Activated CD8-positive, alpha-beta memory T cell treated with anti-CD3 and anti-CD28 coated beads for 24 hours (primary cell): ENCODE results near the gene MGST3.
A peak's percentile ranks its signal among the peaks of the same experiment; 100 is the strongest.
"Not testable (repeated sequence)": the region's sequence is repeated elsewhere in the genome, so short reads cannot be mapped to it uniquely, and the experiment has no call there.

Source experiments
- DNase-seq: peaks from one replicate; pipeline ENCODE4 v3.0.0-alpha.2; 2020

The MGST3 gene

DNA sequence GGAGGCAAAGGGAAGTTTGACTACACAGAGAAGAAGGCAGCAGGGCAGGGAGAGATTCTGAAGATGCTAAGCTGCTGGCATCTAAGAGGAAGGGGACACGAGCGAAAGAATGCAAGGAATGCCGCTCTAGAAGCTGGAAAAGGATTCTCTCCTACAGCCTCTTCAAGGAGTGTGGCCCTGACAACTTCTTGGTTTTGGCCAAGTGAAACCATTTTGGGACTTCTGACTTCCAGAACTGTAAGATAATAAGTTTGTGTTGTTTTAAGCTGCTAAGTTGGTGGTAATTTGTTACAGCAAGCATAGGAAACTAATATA is 28.5 kb downstream of the MGST3 start:
- no peak for DNase-seq

DNA sequence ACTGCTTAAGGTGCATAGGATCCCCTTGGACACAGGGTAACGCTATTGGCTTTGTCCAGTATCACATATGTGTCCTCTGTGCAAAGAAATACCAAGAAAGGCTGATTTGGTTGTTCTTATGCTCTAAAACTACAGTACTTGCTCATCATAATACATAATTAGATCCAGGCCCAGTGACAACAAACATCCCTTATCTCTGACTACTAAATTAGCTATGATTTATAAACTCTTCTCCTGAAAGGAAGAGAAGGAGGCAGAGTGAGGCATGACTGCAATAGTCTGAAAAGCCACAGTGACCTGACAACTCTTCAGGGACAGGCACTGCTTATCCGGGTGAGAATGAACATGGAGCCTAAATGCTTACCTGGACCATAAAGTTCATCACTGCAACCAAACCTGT is 30.7 kb downstream of the MGST3 start:
- DNase-seq = no peak

DNA sequence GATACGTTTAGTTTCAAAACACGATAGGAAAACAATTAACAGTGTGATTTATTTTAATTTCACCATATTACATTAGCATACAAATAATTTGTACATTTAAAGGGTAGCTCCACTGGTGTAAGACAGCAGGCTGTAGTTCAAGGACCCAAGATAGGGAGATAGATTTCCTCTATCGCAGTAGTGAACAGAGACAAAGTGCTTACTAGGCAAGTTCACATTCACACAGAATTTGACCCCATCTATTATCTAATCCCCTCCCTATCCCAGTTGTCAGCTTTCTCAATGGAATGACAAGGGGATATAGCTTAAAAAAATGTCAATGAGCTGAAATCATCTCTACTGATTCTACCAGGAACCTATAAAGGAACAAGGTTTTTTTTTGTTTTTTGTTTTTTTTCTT is 31.2 kb downstream of the MGST3 start:
- DNase-seq = no peak

DNA sequence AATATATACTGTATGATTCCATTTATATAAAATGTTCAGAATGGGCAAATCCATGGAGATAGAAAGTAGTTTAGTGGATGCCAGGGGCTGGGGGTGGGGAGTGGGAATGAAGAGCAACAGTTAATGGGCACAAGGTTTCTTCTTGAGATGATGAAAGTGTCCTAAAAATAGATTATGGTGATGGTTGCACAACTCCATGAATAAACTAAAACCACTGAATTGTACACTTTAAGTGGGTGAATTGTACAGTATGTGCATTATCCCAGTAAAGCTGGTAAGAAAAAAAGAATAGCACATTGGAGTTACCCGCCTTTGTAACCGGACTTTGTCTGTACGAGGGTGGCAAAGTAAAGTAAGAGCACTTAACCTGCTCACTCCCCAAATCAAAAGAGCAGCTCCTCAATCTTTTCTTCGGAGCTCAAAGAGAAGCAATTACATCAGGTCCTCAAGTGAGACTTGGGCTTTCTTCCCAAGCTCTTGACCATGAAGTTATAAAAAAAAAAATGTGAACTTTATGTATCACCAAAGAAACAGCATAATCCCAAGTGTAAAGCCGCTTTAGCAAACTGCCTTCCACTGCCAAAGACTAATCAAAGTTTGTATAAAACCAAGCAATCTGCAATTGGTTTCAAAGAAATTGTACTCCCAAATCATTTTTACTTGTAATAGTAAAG is 35.3 kb downstream of the MGST3 start:
- no peak for DNase-seq

DNA sequence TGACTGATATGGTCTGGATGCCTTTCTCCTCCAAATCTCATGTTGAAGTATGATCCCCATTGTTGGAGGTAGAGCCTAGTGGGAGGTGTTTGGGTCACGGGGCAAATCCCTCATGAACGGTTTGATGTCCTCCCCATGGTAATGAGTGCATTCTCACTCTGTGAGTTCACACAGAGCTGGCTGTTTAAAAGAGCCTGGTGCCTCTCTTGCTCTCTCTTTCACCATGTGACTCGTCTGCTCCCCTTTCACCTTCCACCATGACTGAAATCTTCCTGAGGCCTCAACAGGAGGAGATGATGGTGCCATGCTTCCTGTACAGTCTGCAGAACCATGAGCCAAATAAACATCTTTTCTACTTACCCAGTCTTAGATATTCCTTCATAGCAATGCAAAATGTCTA is 37.1 kb downstream of the MGST3 start:
- DNase-seq = no peak

DNA sequence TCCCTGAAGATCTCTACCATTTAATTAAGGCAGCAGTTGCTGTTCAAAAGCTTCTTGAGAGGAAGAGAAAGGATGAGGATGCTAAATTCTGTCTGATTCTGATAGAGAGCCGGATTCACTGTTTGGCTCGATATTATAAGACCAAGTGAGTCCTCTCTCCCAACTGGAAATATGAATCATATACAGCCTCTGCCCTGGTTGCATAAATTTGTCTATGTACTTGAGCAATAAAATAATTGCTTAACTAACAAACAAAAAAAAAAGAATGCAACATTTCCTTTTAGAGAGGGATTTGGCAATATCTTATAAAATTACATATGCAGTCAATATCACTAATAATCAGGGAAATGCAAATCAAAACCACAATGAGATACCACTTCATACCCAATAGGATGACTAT is 40.5 kb downstream of the MGST3 start:
- no peak for DNase-seq

DNA sequence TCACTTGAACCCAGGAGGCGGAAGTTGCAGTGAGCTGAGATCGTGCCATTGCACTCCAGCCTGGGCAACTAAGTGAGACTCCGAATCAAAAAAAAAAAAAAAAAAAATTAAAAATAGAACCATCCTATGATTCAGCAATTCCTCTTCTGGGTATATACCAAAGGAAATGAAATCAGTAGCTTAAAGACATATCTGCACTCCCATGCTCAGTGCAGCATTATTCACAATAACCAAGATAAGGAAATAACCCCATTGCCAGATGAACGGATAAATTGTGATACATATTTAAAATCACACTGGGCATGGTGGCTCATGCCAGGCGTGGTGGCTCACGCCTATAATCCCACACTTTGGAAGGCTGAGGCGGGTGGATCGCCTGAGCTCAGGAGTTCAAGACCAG is 43.6 kb downstream of the MGST3 start:
- DNase-seq = no peak

DNA sequence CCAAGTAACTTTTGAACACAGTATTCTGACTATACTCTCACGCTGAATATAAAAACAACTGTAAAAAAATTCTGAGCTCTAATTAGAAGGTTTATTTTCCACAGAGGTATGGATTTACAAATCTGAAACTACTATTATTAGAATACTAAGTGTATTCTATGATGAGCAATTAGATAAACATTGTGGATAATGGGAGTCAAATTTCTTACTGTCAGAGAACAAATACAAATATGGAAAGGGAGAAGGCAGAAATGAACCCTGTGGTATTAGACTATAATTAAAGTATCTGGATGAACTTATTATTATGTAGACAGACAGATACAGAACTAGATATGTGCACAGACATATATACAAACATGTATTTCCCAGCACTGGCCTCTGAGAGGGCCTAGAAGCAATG is 44.8 kb downstream of the MGST3 start:
- DNase-seq = no peak

DNA sequence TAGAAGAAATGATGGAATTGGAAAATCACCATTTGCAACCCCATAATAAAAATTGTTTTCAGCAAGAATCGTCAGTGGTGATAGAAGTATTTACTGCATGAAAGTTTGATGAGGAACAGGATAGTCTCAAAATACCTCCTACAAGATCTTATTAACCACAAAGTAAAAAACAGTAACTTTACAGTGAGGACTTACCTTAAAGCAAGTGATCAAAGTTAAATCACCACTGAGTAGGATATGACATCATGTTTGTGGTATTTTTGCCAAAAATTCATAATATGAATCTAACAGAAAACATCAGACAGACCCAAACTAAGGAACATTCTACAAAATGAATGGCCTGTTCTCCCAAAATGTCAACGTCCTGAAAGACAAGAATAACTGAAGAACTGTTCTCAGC is 47.5 kb downstream of the MGST3 start:
- DNase-seq = no peak

DNA sequence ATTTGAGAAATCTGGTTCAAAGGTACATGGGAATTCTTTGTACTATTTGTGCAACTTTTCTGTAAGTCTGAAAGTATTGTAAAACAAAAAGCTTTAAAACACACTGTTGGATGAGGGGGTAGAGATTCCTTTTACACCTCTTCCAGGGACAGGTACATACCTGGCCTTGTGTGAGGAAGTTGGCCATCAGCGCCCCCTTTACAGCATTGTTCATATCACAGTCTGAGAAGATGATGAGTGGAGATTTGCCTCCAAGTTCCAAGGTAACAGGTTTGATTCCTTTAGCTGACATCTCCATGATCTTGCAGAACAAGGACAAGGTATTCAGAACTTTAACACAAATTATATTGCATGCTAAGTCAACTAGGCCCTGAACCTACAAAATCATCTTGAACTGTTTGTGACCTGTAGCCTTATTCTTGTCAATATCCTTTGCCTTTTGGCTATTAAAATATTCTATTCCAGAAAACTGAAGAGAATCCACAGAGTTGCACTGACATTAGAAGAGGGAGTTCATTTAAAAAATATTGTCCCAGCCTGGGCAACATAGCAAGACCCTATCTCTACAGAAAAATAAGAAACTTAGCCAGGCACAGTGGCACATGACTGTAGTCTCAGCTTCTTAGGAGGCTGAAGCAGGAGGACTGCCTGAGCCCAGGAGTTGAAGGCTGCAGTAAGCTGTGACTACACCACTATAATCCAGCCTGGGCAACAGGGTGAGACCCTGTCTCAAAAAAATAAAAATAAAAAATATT is 48.4 kb downstream of the MGST3 start:
- no peak for DNase-seq

DNA sequence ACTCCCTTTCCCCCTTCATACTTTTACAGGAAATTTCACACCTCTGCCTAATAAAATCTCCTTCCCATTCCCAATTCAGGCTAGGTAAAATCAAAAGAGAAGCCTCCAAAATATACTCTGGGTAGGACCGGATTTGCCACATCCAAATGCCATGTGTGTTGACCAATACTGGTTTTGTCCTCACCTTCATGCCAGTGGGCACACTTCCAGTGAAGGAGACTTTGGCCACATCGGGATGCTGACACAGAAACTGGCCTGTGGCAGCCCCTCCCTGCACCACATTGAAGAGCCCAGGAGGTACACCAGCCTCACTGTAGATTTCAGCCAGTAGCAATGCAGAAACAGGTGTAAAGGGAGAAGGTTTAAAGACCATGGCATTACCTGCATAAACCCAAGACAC is 49.3 kb downstream of the MGST3 start:
- DNase-seq = no peak

DNA sequence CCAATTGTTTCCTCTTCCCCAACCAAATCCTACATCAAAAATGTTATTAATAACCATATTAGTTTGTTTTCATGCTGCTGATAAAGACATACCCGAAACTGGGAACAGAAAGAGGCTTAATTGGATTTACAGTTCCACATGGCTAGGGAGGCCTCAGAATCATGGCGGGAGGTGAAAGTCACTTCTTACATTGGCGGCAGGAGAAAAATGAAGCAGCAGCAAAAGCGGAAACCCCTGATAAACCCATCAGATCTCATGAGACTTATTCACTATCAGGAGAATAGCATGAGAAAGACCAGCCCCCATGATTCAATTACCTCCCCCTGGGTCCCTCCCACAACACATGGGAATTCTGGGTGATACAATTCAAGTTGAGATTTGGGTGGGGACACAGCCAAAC is 49.7 kb downstream of the MGST3 start:
- not testable (repeated sequence) for DNase-seq

DNA sequence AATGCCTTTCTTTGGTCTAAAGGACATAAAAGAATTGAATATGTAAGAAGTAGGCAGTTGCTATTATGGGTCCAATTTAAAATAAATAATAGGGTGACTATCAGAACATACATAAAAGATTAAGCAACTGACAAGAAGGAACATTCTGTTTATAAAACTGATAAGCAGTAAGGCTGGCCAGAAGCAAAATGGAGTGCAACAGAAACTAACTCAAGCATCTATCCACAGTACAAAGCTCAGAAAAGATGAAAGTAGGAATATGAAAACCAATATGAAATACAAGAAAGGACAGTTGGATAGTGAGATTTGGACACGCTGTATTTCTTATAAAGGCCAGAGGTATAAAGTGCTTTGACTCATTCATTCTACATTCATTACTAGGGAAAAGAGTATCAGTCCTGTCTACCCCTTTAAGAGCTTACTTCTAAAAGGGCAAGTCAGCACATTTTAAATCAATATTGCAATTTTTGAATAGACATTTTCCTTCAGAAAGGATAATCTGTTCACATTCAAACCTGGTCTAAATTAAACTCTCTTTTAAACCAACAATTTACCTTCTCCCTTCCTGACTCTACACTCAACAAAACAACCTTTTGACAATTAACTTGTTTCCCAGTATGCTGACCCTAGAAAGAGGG is 52.9 kb downstream of the MGST3 start:
- DNase-seq = no peak

DNA sequence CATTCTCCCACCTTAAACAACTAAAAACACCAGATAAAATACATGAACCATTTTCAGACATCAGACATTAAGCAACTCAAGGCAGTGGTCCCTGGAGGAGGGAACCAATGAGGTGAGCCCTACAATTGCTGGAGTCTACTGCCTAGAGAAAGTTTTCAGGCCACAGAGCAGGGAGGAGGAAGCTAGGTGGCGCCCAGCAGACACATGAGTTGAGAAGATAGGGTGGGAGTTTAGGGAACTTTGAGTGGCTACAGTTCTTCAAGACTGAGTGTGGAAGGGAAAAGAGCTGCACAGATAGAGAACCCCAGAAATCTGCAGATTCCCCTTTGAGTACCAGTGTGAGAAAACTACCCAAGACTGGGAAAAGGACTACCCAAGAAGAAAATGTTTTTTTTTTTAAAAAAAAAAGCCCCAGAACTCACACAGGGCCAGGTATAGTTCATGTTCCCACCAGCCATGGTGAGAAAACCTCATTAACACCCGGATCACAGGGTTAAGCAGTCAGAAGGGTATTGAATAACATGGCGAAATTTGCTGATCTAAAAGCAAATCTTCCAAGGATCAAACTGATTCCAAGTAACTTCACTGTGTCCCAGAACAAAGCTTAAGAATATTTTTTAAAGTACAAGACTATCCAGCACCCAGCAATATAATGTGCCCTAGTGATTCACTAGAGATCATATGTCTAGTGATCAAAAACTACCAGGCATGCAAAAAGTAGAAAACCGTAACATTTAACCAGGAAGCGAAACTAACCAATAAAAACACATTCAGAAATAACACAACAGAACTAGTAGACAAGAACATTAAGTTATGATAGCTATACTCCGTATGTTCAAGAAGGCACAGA is 55.3 kb downstream of the MGST3 start:
- DNase-seq = no peak

DNA sequence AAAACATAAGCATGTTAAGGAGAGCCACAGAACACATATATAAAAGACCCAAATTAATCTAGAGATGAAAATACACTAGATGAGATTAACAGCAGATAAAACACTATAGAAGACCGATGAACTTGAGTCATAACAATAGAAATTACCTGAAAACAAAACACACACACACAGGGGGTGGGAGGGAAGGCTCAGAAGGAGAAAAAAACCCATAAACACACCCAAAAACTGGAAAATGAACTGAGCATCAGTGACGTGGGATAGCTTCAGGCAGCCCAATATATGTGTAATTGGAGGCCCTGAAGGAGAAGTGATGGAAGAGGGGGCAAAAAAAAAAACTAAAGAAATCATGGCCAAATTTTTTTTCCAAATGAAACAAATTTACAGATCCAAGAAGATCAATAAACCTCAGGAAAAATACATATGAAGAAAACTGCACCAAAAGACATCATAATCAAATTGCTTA is 56.0 kb downstream of the MGST3 start:
- DNase-seq = no peak

DNA sequence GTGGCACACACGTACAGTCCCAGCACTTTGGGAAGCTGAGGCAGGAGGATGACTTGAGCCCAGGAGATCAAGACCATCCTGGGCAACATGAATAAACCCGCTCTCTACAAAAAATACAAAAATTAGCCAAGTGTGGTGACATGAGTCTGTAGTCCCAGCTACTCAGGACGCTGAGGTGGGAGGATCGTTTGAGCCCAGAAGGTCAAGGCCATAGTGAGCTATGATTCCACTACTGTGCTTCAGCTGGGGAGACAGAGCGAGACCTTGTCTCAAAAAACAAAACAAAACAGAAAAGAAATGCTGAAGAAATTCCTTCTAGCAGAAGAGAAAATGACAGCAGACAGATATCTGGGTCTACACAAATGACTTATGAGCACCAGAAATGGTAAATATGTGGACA is 57.0 kb downstream of the MGST3 start:
- DNase-seq = no peak

DNA sequence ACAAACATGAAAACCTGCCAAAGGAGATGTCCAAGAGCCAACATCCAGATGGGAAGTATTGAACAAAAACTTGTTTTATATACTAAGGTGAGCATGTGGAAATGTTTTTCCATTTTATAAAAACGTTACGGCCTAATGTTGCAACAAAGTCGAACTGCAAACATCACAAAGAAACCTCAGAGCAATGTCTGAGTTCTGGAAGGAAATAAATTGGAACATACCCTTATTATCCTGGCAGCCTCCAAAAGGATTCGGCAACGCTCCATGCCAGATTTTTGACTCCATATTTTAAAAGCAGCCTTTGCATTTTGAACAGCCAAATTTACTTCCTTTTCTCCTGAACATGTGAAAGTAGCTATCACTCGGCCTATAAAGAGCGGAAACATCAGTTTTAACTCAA is 64.0 kb downstream of the MGST3 start:
- no peak for DNase-seq

DNA sequence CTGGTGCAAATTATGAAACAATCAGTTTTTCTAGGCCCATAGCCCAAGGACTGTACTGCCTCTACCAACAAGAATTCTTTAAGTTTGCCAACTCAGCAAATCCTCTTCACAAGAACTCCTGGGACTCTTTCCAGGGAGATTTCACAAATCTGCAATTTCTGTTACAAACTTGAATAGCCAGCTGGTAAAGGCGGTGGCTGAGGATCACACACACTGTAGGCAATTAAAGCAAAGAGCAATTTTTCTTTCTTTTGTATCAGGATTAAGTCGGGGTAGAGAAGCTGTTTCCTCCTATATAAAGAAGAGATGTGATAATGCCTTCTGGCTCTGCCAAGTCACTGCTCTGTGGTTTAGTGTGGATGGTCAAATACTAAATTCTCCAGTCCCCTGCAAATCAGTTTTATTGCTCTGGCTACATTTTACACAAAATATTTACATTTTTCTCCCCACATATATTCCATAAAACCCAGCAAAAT is 65.6 kb downstream of the MGST3 start:
- no peak for DNase-seq

DNA sequence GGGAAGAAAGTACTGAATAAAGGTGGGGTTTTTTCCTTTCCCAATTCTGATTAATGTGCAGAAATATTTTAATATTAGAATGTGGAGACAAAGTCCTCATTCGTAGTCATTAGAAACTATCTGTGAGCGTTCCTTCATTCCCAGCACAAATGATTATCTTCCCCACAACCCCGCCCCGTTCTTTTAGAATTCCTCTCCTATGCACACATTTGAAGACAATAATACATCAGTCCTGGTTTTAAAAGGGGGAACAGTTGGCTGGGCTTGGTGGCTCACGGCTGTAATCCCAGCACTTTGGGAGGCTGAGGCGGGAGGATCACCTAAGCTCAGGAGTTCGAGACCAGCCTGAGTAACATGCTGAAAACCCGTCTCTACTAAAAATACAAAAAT is 66.5 kb downstream of the MGST3 start:
- DNase-seq = no peak

DNA sequence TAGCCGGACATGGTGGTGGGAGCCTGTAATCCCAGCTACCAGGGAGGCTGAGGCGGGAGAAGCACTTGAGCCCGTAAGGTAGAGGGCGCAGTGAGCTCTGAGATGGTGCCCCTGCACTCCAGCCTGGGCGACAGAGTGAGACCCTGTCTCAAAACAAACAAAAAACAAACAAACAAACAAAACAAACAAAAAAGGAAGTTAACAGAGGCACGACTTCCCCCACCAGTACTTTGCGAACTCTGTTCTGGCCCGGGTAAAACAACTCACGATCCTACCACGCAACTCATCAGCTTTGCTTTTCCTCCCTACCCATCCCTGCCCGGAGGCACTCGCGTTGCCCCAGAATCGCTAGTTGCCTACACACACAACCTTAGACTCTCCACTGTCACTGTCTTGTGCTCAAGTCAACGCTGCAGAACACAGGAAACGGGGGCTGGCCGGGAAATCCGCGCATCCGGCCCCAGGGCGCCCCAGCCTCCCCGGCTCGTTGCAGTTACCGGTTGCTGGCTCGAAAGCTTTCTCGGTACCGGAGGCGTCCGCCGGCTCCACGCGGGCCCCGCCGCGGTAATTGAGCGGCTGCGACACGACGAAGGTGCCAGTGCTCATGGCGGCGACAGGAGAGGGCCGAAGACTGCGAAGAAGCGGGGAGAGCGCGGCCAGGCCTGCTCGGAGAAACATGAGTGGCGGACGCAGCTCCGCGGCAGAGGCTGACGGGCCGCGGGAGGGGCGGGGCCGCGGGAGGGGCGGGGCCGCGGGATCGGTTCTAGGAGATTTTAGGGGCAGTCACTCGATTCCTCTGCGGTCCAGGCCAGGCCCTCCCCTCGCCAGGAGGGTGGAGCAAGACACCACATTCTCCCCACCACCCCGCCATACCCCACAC is 67.1 kb downstream of the MGST3 start, which contains the start of gene ALDH9A1:
ALDH9A1 (minus strand) TSS at position 682 of the 880 bp plus-strand sequence; CDS start at position 678, 4 bp downstream.
- DNase-seq = peak; percentile 93

DNA sequence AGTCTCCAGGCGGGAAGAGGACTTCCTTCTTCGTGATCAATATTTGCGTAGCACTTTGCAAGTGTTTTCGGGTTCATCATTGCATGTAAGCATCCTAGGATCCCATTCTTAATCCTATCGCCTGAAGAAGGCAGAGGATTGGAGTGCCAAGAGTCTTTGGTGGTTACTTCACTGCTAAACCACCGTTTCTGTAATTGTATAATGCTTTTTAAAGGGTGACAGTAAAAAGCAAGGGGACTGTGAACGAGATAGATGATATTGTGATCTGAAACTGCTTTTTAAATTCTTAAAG is 67.7 kb downstream of the MGST3 start:
- no peak for DNase-seq

DNA sequence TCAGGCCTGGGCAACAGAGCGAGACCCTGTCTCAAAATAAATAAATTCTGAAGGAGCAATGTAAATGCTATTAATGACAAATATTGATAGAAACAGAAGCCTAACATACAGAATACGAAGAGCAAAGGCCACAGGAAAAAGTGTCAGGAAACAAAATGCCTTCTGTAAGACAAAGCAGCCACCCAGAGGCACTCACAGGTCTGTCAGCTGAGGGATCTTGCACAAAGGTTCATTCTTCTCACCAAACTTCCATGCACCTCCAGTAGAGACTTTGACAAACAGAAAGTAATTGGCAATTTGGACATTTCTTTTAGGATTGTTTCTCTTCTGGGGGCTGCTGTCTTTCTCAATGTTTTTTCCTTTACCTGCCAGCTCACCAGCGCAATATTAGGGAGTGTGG is 68.5 kb downstream of the MGST3 start:
- no peak for DNase-seq
